HCT116 (cell line): ENCODE data around the gene SELE. TPM values are rescaled to one million over a fixed set of nuclear protein-coding genes. Genes with fewer than 3 reads are reported as not detected.

Source experiments
- ATAC-seq: fragments of 200-7000 bp; cut with Tn5 transposase; 2 replicates; pipeline ENCODE4 v1.9.1; 2020; ENCODE audit warnings: mild to moderate bottlenecking, moderate library complexity
- BruUV-seq: library from RNA; stranded (reverse); fragments of 400-500 nt; replicated peaks from 2 replicates; lab custom pipeline; 2021; lab: Mats Ljungman, UMichigan
- CTCF ChIA-PET: fragments of 300-600 bp; sonication (Branson Sonifier 250); formaldehyde crosslinking; loops from one replicate; lab custom pipeline; 2021; ENCODE audit warnings: antibody characterized with exemption; lab: Charles Lee
- POLR2A ChIA-PET: fragments of 300-600, 350-600 bp; sonication (Branson Sonifier 250); formaldehyde crosslinking; loops from one replicate; lab custom pipeline; 2021; ENCODE audit warnings: antibody characterized with exemption; lab: Charles Lee
- RAD21 ChIA-PET, 2 experiments: fragments of 300-600 bp; sonication (Branson Sonifier 250); formaldehyde crosslinking; loops; one replicate each; lab custom pipeline; 2023; ENCODE audit warnings: low total read pairs in 2 of 2; ENCODE audit not compliant: uncharacterized antibody in 2 of 2, unreplicated experiment in 2 of 2, low non-redundant PET in 1 of 2; lab: Charles Lee
- DNase-seq: peaks from one replicate; pipeline ENCODE4 v3.0.0-alpha.2; 2010; ENCODE audit warnings: low read depth, low spot score
- H2AFZ ChIP-seq: fragments of 200-600 bp; shearing (Covaris generic), sonication (generic); 2 replicates; pipeline ENCODE4 v1.6.1; 2017; ENCODE audit warnings: low read depth, mixed run types, mixed read lengths, antibody characterized with exemption, low read length; ENCODE audit not compliant: poor library complexity, severe bottlenecking
- H3K27ac ChIP-seq: 2 replicates; pipeline ENCODE4 v1.5.1; 2012; ENCODE audit warnings: low read depth, low read length
- H3K27me3 ChIP-seq: fragments of 200-600 bp; sonication (generic); 2 replicates; pipeline ENCODE4 v1.6.1; 2016; ENCODE audit warnings: mixed run types, low read length, mixed read lengths; ENCODE audit not compliant: insufficient read depth
- H3K36me3 ChIP-seq, 2 experiments: fragments of 200-500 bp in 1 of 2; fragments of 200-600 bp in 1 of 2; sonication (Bioruptor generic) in 1 of 2; sonication (generic) in 1 of 2; 2 replicates each; pipeline versions ENCODE4 v1.5.1 to v1.6.1; 2014 to 2016; ENCODE audit warnings: low read length in 2 of 2, inconsistent platforms in 1 of 2, mixed read lengths in 1 of 2, mixed run types in 1 of 2; ENCODE audit not compliant: insufficient read depth in 2 of 2, control insufficient read depth in 1 of 2
- H3K4me1 ChIP-seq, 2 experiments: fragments of 200-600 bp in 1 of 2; sonication (generic) in 1 of 2; 2 replicates each; pipeline versions ENCODE4 v1.5.1 to v1.6.1; 2012 to 2017; ENCODE audit warnings: low read length in 2 of 2, inconsistent platforms in 1 of 2, mild to moderate bottlenecking in 1 of 2, mixed read lengths in 1 of 2, mixed run types in 1 of 2, moderate library complexity in 1 of 2; ENCODE audit not compliant: insufficient read depth in 2 of 2, control insufficient read depth in 1 of 2
- H3K4me2 ChIP-seq: fragments of 200-600 bp; sonication (generic); 2 replicates; pipeline ENCODE4 v1.6.1; 2017; ENCODE audit warnings: mixed run types, low read length, mixed read lengths
- H3K4me3 ChIP-seq, 2 experiments: fragments of 200-600 bp in 1 of 2; sonication (generic) in 1 of 2; replicated peaks in 1 of 2; 2 replicates each; pipeline ENCODE4 v1.5.1; 2011 to 2016; ENCODE audit warnings: low read length in 2 of 2, control low read depth in 1 of 2, low read depth in 1 of 2, mild to moderate bottlenecking in 1 of 2, mixed read lengths in 1 of 2, mixed run types in 1 of 2
- H3K79me2 ChIP-seq: fragments of 200-600 bp; sonication (generic); 2 replicates; pipeline ENCODE4 v1.6.1; 2017; ENCODE audit warnings: mild to moderate bottlenecking, mixed run types, low read length, moderate library complexity, mixed read lengths; ENCODE audit not compliant: insufficient read depth
- H3K9ac ChIP-seq: fragments of 200-600 bp; sonication (generic); 2 replicates; pipeline ENCODE4 v1.6.1; 2016; ENCODE audit warnings: low read length, mixed read lengths
- H3K9me2 ChIP-seq: fragments of 200-600 bp; sonication (generic), shearing (Covaris generic); 2 replicates; pipeline ENCODE4 v1.6.1; 2017; ENCODE audit warnings: mixed run types, mild to moderate bottlenecking, moderate library complexity; ENCODE audit not compliant: insufficient read depth
- H3K9me3 ChIP-seq, 2 experiments: fragments of 200-500 bp in 1 of 2; fragments of 200-600 bp in 1 of 2; sonication (Bioruptor generic) in 1 of 2; sonication (generic) in 1 of 2; 2 replicates each; pipeline ENCODE4 v1.6.1; 2014 to 2017; ENCODE audit warnings: low read length in 2 of 2, mixed read lengths in 2 of 2, inconsistent platforms in 1 of 2, low read depth in 1 of 2, mild to moderate bottlenecking in 1 of 2, mixed run types in 1 of 2, moderate library complexity in 1 of 2; ENCODE audit not compliant: control insufficient read depth in 1 of 2, insufficient read depth in 1 of 2
- H4K20me1 ChIP-seq: fragments of 200-600 bp; sonication (generic), shearing (Covaris generic); 2 replicates; pipeline ENCODE4 v1.6.1; 2017; ENCODE audit warnings: mixed run types, mild to moderate bottlenecking, moderate library complexity; ENCODE audit not compliant: insufficient read depth
- CEBPB ChIP-seq: IDR thresholded peaks from 2 replicates; pipeline ENCODE4 v1.6.1; 2012; ENCODE audit warnings: low read depth
- REST ChIP-seq: IDR thresholded peaks from 2 replicates; pipeline ENCODE4 v1.6.1; 2012; ENCODE audit warnings: low read depth
- TCF7L2 ChIP-seq: IDR thresholded peaks from 2 replicates; pipeline ENCODE4 v1.7.0; 2011; ENCODE audit warnings: borderline replicate concordance, inconsistent platforms; ENCODE audit not compliant: insufficient read depth, insufficient read length; ENCODE audit errors: extremely low read depth
- ZBTB33 ChIP-seq: IDR thresholded peaks from 2 replicates; pipeline ENCODE4 v1.6.1; 2011; ENCODE audit warnings: mild to moderate bottlenecking, low read length, moderate library complexity; ENCODE audit not compliant: insufficient replicate concordance; ENCODE audit errors: extremely low read depth
- intact Hi-C: fragments of 100-400 bp; cut with micrococcal nuclease; formaldehyde crosslinking; loops from 2 replicates; pipeline ENCODE4 v1.10.0; 2022
- total RNA-seq: library from RNA; stranded (reverse); gene quantifications from one replicate; pipeline ENCODE4 v1.2.1, GENCODE V29; 2021; ENCODE audit not compliant: unreplicated experiment
- TF ChIP-seq, protein P1 (sequence below), 3 experiments: fragments of 200-600 bp in 1 of 3; sonication (generic) in 1 of 3; IDR thresholded peaks in 2 of 3; conservative IDR thresholded peaks in 1 of 3; 2 replicates each; pipeline ENCODE4 v1.5.1; 2012 to 2017; ENCODE audit warnings: low read depth in 2 of 3, low read length in 2 of 3, antibody characterized with exemption in 1 of 3, borderline replicate concordance in 1 of 3, control low read depth in 1 of 3, mild to moderate bottlenecking in 1 of 3, mixed read lengths in 1 of 3, mixed run types in 1 of 3, moderate library complexity in 1 of 3; ENCODE audit not compliant: insufficient read depth in 1 of 3

SELE gene
- total RNA-seq, 1 experiment from 2014 or later: not detected

GRCh38 chr1:169679692-169680091 lies 54.2 kb downstream of the SELE start:
- BruUV-seq: no TSS peak
- H3K4me1 ChIP-seq: no peaks in the 10 kb centered on the region
- ATAC-seq (no peak), DNase-seq (no peak)
- no peaks in the 10 kb centered on the region for H3K79me2 ChIP-seq
- ChIA-PET RAD21 (no interaction called here), POLR2A (no interaction called here), CTCF (no interaction called here)
- intact Hi-C loops: no loop called here
- no peak overlapping the region for H3K4me3 ChIP-seq
- H4K20me1 ChIP-seq: no peaks in the 10 kb centered on the region
- no peak overlapping the region for H2AFZ ChIP-seq
- H3K36me3 ChIP-seq: no peaks in the 10 kb centered on the region
- H3K4me2 ChIP-seq: no peak overlapping the region
- TF ChIP-seq CEBPB: no peak
- TF ChIP-seq, protein P1, sequence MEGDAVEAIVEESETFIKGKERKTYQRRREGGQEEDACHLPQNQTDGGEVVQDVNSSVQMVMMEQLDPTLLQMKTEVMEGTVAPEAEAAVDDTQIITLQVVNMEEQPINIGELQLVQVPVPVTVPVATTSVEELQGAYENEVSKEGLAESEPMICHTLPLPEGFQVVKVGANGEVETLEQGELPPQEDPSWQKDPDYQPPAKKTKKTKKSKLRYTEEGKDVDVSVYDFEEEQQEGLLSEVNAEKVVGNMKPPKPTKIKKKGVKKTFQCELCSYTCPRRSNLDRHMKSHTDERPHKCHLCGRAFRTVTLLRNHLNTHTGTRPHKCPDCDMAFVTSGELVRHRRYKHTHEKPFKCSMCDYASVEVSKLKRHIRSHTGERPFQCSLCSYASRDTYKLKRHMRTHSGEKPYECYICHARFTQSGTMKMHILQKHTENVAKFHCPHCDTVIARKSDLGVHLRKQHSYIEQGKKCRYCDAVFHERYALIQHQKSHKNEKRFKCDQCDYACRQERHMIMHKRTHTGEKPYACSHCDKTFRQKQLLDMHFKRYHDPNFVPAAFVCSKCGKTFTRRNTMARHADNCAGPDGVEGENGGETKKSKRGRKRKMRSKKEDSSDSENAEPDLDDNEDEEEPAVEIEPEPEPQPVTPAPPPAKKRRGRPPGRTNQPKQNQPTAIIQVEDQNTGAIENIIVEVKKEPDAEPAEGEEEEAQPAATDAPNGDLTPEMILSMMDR (IDR thresholded peaks at IDR 0.05 in 2 of 3, conservative IDR thresholded peaks at IDR 0.05 in 1 of 3; ENCODE audit: borderline replicate concordance in 1 of 3, insufficient read depth in 1 of 3, low read depth in 2 of 3, low read length in 2 of 3): no peak
- no peak for TF ChIP-seq REST
- no peak for TF ChIP-seq ZBTB33
- no peak for TF ChIP-seq TCF7L2
- H3K9ac ChIP-seq: no peak overlapping the region
- H3K9me3 ChIP-seq: no peaks in the 10 kb centered on the region
- no peaks in the 10 kb centered on the region for H3K9me2 ChIP-seq
- peaks cover 10% of the 10 kb centered on the region; the same call in 1 of the 2 replicates for H3K27me3 ChIP-seq
- H3K27ac ChIP-seq: no peak overlapping the region
